Cardiac fibroblast (primary cell): ENCODE measurements around the gene IFT88.
A peak's percentile ranks its signal among the peaks of the same experiment; 100 is the strongest.

Experiments used
- DNase-seq, 2 donors: peaks; one replicate each; pipeline versions ENCODE4 v3.0.0 to v3.0.0-alpha.2; 2010; ENCODE audit warnings: low read depth in 2 of 2
- H3K4me3 ChIP-seq, 2 donors: replicated peaks in 1 of 2; 1 replicate in 1 of 2; 2 replicates in 1 of 2; pipeline ENCODE4 v1.5.1; 2011; ENCODE audit warnings: low read depth in 2 of 2, low read length in 2 of 2, mild to moderate bottlenecking in 2 of 2, moderate library complexity in 1 of 2
- TF ChIP-seq, protein P1 (sequence below): IDR thresholded peaks from one replicate; pipeline ENCODE4 v1.5.1; 2011; ENCODE audit warnings: low read depth, mild to moderate bottlenecking, low read length, inconsistent platforms

IFT88 gene

DNA sequence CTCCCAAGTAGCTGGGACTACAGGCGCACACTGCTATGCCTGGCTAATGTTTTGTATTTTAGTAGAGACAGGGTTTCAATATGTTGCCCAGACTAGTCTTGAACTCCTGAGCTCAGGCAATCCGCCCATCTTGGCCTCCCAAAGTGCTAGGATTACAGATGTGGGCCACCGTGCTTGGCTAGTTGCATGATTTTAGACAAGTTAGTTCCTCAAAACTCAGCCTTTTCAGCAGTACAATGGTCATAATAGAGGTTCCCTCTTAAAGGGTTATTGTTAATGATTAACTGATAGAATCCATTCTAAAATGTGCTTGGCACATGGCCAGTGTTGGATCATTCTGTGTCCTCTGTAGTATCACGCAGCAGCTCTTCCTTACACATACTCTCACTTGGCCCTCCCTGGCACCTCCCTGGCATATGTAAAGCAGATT is 19.5 kb upstream of the IFT88 start:
- DNase-seq: no peak
- no peak overlapping the region for H3K4me3 ChIP-seq
- TF ChIP-seq, protein P1, sequence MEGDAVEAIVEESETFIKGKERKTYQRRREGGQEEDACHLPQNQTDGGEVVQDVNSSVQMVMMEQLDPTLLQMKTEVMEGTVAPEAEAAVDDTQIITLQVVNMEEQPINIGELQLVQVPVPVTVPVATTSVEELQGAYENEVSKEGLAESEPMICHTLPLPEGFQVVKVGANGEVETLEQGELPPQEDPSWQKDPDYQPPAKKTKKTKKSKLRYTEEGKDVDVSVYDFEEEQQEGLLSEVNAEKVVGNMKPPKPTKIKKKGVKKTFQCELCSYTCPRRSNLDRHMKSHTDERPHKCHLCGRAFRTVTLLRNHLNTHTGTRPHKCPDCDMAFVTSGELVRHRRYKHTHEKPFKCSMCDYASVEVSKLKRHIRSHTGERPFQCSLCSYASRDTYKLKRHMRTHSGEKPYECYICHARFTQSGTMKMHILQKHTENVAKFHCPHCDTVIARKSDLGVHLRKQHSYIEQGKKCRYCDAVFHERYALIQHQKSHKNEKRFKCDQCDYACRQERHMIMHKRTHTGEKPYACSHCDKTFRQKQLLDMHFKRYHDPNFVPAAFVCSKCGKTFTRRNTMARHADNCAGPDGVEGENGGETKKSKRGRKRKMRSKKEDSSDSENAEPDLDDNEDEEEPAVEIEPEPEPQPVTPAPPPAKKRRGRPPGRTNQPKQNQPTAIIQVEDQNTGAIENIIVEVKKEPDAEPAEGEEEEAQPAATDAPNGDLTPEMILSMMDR: no peak

DNA sequence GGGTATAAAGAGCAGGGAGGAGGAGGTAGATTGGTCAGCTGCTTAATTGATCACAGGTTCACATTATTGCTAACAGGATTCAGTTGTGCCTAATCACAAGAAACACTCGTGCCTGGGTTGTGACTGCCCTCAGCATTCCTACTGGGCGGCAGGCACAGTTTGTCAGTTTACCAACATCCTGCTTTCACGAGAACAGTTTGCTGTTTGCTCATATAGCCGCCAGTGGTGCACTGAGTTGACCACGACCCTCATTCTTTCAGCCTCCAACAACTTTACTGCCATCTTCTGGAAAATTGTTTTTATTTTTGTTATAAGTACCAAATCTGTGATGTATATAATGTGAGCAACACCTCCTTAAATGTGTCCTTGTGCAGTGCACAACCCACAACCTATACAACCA is 16.2 kb upstream of the IFT88 start:
- DNase-seq: peak in 1 of 2 donors; percentile 16
- TF ChIP-seq, protein P1: no peak
- no peak overlapping the region for H3K4me3 ChIP-seq

DNA sequence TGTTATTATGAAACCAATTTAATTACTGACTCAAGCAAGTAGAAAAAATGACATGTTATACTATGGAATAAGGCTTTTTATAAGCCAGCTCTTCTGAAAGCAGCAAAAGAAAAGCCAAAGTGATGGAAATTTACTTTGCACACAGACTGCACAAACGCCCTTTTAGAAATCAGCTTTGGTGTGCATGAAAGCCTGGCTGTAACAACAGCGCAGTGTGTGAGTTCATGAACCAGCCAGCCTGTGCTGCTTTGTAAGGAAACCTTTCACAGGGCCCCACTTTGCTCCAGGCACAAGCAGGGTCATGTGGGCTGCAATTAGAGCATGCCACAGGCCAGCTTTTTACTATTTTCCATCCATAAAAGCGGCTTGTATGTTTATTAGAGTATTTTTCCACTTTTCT is 13.6 kb upstream of the IFT88 start:
- no peak overlapping the region for H3K4me3 ChIP-seq
- DNase-seq: peak in 1 of 2 donors; percentile 20
- TF ChIP-seq, protein P1: no peak

DNA sequence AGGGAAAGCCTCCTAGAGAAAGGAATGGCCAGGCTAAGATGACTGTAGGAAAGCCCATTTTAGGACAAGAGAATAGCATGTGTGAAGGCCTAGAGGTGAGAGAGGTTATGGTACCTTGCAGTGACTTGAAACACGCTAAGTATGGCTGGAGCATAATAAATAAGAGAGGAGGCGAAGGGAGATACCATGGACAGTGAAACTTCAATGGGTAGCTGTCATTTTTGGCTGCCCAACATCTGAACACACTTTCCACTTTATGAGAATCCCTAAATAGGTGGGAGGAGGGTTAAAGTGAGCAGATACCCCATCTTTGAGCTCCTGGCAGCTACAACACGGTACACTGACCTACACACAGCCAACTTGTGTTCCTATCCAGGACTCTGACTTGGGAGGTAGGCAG is 8.0 kb upstream of the IFT88 start:
- no peak overlapping the region for H3K4me3 ChIP-seq
- no peak for DNase-seq
- TF ChIP-seq, protein P1: no peak

DNA sequence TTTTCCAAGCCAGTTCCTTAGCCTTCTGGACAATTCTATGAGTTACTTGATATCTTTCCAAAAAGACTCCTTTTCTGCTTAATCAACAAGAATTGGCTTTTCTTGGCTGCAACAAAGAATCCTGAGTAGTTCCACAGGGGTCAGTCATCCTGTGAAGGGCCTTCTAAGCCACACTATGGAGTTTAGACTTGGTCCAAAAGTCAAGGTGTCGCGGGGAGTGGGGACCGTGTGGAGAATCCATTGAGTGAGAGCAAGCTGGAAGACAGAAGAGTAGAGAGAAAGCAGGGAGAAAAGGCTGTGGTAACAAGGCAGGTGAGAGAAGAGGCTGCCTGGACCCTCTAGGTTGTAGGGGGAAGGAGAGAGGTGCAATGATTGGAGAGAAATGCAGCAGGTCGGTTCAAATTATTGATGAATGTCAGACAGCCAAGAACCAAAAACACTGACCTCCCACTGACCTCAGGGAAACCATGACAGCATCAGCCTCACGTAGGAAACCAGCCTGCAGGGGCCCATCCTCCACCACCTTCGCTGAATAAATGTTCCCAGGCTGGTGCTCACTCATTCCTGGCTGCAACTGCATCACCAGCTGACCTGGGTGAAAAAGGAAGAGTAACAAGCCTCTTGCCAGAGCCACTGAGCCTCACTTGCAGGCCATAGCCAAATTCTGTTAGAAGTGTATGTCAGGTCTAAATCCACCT is 7.1 kb upstream of the IFT88 start:
- no peak for DNase-seq
- TF ChIP-seq, protein P1: no peak
- H3K4me3 ChIP-seq: no peak overlapping the region

DNA sequence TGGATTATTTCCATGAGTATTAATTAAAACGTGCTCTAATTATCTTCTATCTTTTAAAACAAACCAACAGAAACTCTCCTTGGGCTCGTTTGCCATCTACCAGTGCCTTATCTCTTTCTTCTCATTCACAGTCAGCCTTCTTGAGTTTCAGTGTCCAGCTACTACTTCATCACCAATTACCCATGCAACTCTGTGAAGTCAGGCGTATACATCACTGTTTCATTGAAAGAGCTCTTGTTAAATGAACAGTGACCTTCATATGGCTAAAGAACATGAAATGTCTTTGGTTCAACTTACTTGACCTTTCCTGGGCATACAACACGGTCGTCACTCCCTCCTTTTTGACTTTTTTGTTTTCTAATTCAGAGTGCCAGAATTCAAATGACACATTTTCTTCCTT is 5.2 kb upstream of the IFT88 start:
- TF ChIP-seq, protein P1: no peak
- no peak overlapping the region for H3K4me3 ChIP-seq
- DNase-seq: no peak
